ENCODE measurements around the gene SNN. TPM values are rescaled to one million over a fixed set of nuclear protein-coding genes. Genes with fewer than 3 reads are reported as not detected.
A peak's percentile ranks its signal among the peaks of the same experiment; 100 is the strongest.

Gene SNN
- total RNA-seq, 2 donors from 2014 or later = 7.5 to 10.9 TPM

- Histone ChIP-seq H3K4me3 (no peak overlapping the region), H3K27me3 (no peaks in the 10 kb centered on the region), H3K36me3 (replicated peaks in 1 of 2; ENCODE audit: insufficient read depth in 1 of 2, low read depth in 2 of 2) (no peaks in the 10 kb centered on the region), H3K4me1 (peaks cover 57% of the 10 kb centered on the region), H3K27ac (peak overlapping the region in 3 of 4 donors; percentile 27 to 58 (median 44)), H3K9me3 (no peaks in the 10 kb centered on the region)
- WGBS, 2 donors = 73 to 76% methylated on average over 12 to 26 of the region's 27 CpGs
- ATAC-seq = no peak
- TF ChIP-seq, protein P1, sequence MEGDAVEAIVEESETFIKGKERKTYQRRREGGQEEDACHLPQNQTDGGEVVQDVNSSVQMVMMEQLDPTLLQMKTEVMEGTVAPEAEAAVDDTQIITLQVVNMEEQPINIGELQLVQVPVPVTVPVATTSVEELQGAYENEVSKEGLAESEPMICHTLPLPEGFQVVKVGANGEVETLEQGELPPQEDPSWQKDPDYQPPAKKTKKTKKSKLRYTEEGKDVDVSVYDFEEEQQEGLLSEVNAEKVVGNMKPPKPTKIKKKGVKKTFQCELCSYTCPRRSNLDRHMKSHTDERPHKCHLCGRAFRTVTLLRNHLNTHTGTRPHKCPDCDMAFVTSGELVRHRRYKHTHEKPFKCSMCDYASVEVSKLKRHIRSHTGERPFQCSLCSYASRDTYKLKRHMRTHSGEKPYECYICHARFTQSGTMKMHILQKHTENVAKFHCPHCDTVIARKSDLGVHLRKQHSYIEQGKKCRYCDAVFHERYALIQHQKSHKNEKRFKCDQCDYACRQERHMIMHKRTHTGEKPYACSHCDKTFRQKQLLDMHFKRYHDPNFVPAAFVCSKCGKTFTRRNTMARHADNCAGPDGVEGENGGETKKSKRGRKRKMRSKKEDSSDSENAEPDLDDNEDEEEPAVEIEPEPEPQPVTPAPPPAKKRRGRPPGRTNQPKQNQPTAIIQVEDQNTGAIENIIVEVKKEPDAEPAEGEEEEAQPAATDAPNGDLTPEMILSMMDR (IDR thresholded peaks at IDR 0.05) = no peak
- TF ChIP-seq POLR2A (IDR thresholded peaks at IDR 0.05) = no peak
- intact Hi-C loops (cut with DNase I) = no loop called here
- DNase-seq = peak in 2 of 4 donors; percentile 59 to 74
These were observed 2.2 kb downstream of the SNN start for GRCh38 chr16:11670171-11671131.

DNA sequence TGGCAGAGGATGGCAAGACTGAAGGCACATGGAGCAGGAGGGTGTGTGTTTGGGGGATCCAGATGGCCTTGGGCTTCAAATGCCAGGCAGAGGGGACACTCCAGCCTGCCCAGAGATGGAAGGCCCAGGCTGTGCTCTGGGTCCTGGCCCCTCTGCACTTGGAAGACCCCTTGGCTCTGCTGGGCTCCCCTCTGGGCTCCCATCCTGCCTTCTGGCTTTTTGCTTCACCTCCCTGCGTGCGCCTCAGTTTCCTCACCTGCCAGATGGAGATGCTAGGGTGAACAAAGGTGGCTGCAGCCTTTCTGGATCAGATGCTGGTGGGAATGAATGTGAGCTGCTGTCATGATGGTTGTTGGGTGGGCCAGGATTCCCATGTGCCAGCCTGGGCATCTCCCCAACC lies 3.0 kb downstream of the SNN start:
- intact Hi-C loops (cut with DNase I) = no loop called here
- no peak for DNase-seq
- no peaks in the 10 kb centered on the region for H3K27me3 ChIP-seq
- no peaks in the 10 kb centered on the region for H3K9me3 ChIP-seq
- ATAC-seq = no peak
- peak overlapping the region in 1 of 4 donors; percentile 25 for H3K27ac ChIP-seq
- no peak overlapping the region for H3K4me3 ChIP-seq
- no peak for TF ChIP-seq POLR2A (IDR thresholded peaks at IDR 0.05)
- TF ChIP-seq, protein P1 (IDR thresholded peaks at IDR 0.05) = no peak
- peaks cover 0 to 2% of the 10 kb centered on the region in 2 donors for H3K36me3 ChIP-seq (replicated peaks in 1 of 2; ENCODE audit: insufficient read depth in 1 of 2, low read depth in 2 of 2)
- peaks cover 65% of the 10 kb centered on the region for H3K4me1 ChIP-seq
- WGBS, 2 donors = 94% methylated on average over 2 of the region's 2 CpGs; no CpG with 5 or more reads in 1 of the 2 donors

DNA sequence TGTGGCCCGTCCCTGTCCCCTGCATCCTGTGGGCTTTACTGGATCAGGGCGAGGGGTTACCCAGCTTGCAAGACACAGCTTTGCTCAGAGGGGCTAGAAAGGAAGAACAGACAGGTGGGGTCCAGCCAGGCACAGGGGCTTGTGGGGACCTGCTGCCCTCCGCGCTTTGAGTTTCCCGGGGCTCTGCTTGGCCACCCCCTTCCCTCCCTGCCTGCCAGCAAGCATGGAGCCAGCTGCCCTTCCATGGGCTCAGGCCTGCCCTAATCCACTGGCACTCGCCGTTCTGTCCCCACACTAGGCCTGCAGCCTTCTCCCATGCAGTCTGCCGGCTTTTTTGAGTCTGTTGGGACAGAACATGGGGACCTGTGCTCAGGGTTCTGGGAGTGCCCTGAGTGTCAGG lies 3.4 kb downstream of the SNN start:
- 92 to 93% methylated on average over 8 of the region's 8 CpGs for WGBS, 2 donors

GRCh38 chr16:11672206-11673090 lies 4.2 kb downstream of the SNN start:
- H3K36me3 ChIP-seq (replicated peaks in 1 of 2; ENCODE audit: insufficient read depth in 1 of 2, low read depth in 2 of 2) = peaks cover 0 to 7% of the 10 kb centered on the region in 2 donors
- H3K27ac ChIP-seq = peak overlapping the region; percentile 15 to 61 (median 38)
- no peak for TF ChIP-seq POLR2A (IDR thresholded peaks at IDR 0.05)
- TF ChIP-seq, protein P1 (IDR thresholded peaks at IDR 0.05) = no peak
- DNase-seq (peak in 1 of 4 donors; percentile 36), ATAC-seq (no peak)
- no peaks in the 10 kb centered on the region for H3K27me3 ChIP-seq
- H3K4me3 ChIP-seq = no peak overlapping the region
- H3K4me1 ChIP-seq = peaks cover 67% of the 10 kb centered on the region
- intact Hi-C loops (cut with DNase I) = no loop called here
- WGBS, 2 donors = 79 to 87% methylated on average over 16 to 25 of the region's 25 CpGs
- H3K9me3 ChIP-seq = no peaks in the 10 kb centered on the region

More for the DNA sequence above, 3.4 kb downstream of the SNN start:
- intact Hi-C loops (cut with DNase I) = no loop called here
- Histone ChIP-seq H3K36me3 (replicated peaks in 1 of 2; ENCODE audit: insufficient read depth in 1 of 2, low read depth in 2 of 2) (peaks cover 0 to 4% of the 10 kb centered on the region in 2 donors), H3K4me1 (peaks cover 67% of the 10 kb centered on the region), H3K27ac (no peak overlapping the region), H3K27me3 (no peaks in the 10 kb centered on the region), H3K4me3 (no peak overlapping the region), H3K9me3 (no peaks in the 10 kb centered on the region)
- TF ChIP-seq POLR2A (IDR thresholded peaks at IDR 0.05) = no peak
- TF ChIP-seq, protein P1 (IDR thresholded peaks at IDR 0.05) = no peak
- DNase-seq (no peak), ATAC-seq (no peak)
